Uterus (tissue), 4 donors: Measurements from ENCODE around the gene C16orf87. TPM values are rescaled to one million over a fixed set of nuclear protein-coding genes. Genes with fewer than 3 reads are reported as not detected.
A peak's percentile ranks its signal among the peaks of the same experiment; 100 is the strongest.
"Not testable (repeated sequence)": the region's sequence is repeated elsewhere in the genome, so short reads cannot be mapped to it uniquely, and the experiment has no call there.

Source experiments
- DNase-seq, 2 donors: peaks; one replicate each; pipeline ENCODE4 v3.0.0-alpha.2; 2019 to 2020
- H3K27ac ChIP-seq, 2 donors: fragments of 200-600 bp; sonication (generic); 1 replicate in 1 of 2; 2 replicates in 1 of 2; pipeline ENCODE4 v1.5.1; 2016 to 2018
- H3K27me3 ChIP-seq, 2 donors: fragments of 200-600 bp; sonication (generic); one replicate each; pipeline ENCODE4 v1.5.1; 2018 to 2019; ENCODE audit warnings: control low read depth in 1 of 2
- H3K36me3 ChIP-seq, 2 donors: fragments of 200-600 bp; sonication (generic); one replicate each; pipeline ENCODE4 v1.5.1; 2019; ENCODE audit warnings: control low read depth in 1 of 2
- H3K4me1 ChIP-seq, 2 donors: fragments of 200-600 bp; sonication (generic); one replicate each; pipeline ENCODE4 v1.5.1; 2018 to 2019; ENCODE audit warnings: control low read depth in 1 of 2
- H3K4me3 ChIP-seq, 2 donors: fragments of 200-600 bp; sonication (generic); 1 replicate in 1 of 2; 2 replicates in 1 of 2; pipeline ENCODE4 v1.5.1; 2018 to 2019; ENCODE audit warnings: mild to moderate bottlenecking in 1 of 2
- H3K9me3 ChIP-seq, 2 donors: fragments of 200-600 bp; sonication (generic); one replicate each; pipeline ENCODE4 v1.5.1; 2019; ENCODE audit warnings: control low read depth in 1 of 2
- POLR2A ChIP-seq, 2 donors: fragments of 450-650 bp; IDR thresholded peaks; one replicate each; pipeline ENCODE4 v1.6.1; 2016; ENCODE audit warnings: antibody characterized with exemption in 2 of 2, mild to moderate bottlenecking in 1 of 2, moderate library complexity in 1 of 2
- intact Hi-C: fragments of 100-400 bp; cut with DNase I; formaldehyde crosslinking; loops from one replicate; pipeline ENCODE4 v1.15.1; 2023; ENCODE audit warnings: low total_unique reads
- total RNA-seq, 4 donors: library from RNA; depleted of rRNA in 3 of 4; stranded (reverse); fragments of >200 nt in 3 of 4; gene quantifications; one replicate each; pipeline versions ENCODE4 v1.1.0 to v1.2.4, GENCODE V29; 2014 to 2023
- TF ChIP-seq, protein P1 (sequence below), 4 experiments: fragments of 200-600 bp in 2 of 4; fragments of 450-650 bp in 2 of 4; sonication (generic) in 2 of 4; IDR thresholded peaks; one replicate each; pipeline ENCODE4 v1.5.1; 2016 to 2019; ENCODE audit warnings: antibody characterized with exemption in 4 of 4, mild to moderate bottlenecking in 2 of 4, moderate library complexity in 1 of 4
- donor health status: DM: yes; HTN: yes; CAD: no.

The C16orf87 gene, protein sequence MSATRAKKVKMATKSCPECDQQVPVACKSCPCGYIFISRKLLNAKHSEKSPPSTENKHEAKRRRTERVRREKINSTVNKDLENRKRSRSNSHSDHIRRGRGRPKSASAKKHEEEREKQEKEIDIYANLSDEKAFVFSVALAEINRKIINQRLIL
- 10 to 100 TPM in 1 of 4 donors, 1 to 10 TPM in 2, under 1 TPM in 1; under 0.01 to 20.1 (median 5.5) TPM for total RNA-seq

GRCh38 chr16:46830902-46831647, at the start of gene C16orf87:
Gene C16orf87, minus strand, starts transcription at chr16:46831180. Its CDS starts 31 bp downstream, at chr16:46831149.
- Histone ChIP-seq H3K4me1 (peaks cover 0 to 13% of the 10 kb centered on the region in 2 donors), H3K27ac (peak within 1 kb of the TSS; percentile 90 to 93), H3K36me3 (no peaks in the 10 kb centered on the region), H3K4me3 (peak within 1 kb of the TSS; percentile 45 to 86), H3K9me3 (no peaks in the 10 kb centered on the region), H3K27me3 (no peaks in the 10 kb centered on the region)
- DNase-seq = peak; percentile 89 to 92
- peak; percentile 64 to 66 for TF ChIP-seq POLR2A (IDR thresholded peaks at IDR 0.05)
- TF ChIP-seq, protein P1, sequence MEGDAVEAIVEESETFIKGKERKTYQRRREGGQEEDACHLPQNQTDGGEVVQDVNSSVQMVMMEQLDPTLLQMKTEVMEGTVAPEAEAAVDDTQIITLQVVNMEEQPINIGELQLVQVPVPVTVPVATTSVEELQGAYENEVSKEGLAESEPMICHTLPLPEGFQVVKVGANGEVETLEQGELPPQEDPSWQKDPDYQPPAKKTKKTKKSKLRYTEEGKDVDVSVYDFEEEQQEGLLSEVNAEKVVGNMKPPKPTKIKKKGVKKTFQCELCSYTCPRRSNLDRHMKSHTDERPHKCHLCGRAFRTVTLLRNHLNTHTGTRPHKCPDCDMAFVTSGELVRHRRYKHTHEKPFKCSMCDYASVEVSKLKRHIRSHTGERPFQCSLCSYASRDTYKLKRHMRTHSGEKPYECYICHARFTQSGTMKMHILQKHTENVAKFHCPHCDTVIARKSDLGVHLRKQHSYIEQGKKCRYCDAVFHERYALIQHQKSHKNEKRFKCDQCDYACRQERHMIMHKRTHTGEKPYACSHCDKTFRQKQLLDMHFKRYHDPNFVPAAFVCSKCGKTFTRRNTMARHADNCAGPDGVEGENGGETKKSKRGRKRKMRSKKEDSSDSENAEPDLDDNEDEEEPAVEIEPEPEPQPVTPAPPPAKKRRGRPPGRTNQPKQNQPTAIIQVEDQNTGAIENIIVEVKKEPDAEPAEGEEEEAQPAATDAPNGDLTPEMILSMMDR (IDR thresholded peaks at IDR 0.05) = no peak
- intact Hi-C loops = no loop called here

- no peaks in the 10 kb centered on the region for H3K36me3 ChIP-seq
- H3K4me3 ChIP-seq = no peak overlapping the region
- no peak for DNase-seq
- H3K27me3 ChIP-seq = no peaks in the 10 kb centered on the region
- no peak overlapping the region for H3K27ac ChIP-seq
- TF ChIP-seq POLR2A (IDR thresholded peaks at IDR 0.05) = no peak
- TF ChIP-seq, protein P1 (IDR thresholded peaks at IDR 0.05) = no peak
- H3K9me3 ChIP-seq = no peaks in the 10 kb centered on the region
- intact Hi-C loops = no loop called here
- no peaks in the 10 kb centered on the region for H3K4me1 ChIP-seq
These were observed 44.3 kb upstream of the C16orf87 start for GRCh38 chr16:46875243-46875642.

DNA sequence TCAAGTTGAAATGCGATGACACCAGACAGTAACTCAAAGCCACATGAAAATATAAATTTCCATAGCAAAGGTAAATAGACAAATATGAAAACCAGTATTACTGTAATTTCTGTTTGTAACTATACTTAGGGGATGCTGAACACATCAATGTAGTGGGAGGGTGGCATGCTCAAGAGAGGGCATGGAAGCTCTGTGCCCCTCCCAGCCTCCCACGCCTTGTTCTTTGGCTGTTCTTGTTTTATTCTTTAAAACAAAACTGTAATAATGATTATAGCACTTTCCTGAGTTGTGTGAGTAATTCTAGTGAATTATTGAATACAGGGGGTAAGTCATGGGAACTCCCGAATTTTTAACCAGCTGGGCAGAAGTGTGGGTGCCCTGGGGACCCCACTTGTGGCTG, 42.2 kb upstream of the C16orf87 start:
- no peak for DNase-seq
- intact Hi-C loops = no loop called here
- TF ChIP-seq, protein P1 (IDR thresholded peaks at IDR 0.05) = no peak

GRCh38 chr16:46871597-46871996, 40.6 kb upstream of the C16orf87 start:
- TF ChIP-seq POLR2A (IDR thresholded peaks at IDR 0.05) = no peak
- TF ChIP-seq, protein P1 (IDR thresholded peaks at IDR 0.05) = no peak
- DNase-seq = no peak
- H3K36me3 ChIP-seq = no peaks in the 10 kb centered on the region
- intact Hi-C loops = no loop called here
- no peaks in the 10 kb centered on the region for H3K4me1 ChIP-seq
- H3K27me3 ChIP-seq = no peaks in the 10 kb centered on the region
- no peak overlapping the region for H3K4me3 ChIP-seq
- H3K9me3 ChIP-seq = no peaks in the 10 kb centered on the region
- H3K27ac ChIP-seq = no peak overlapping the region

More for the DNA sequence above, 42.2 kb upstream of the C16orf87 start:
- no peaks in the 10 kb centered on the region for H3K27me3 ChIP-seq
- no peak overlapping the region for H3K4me3 ChIP-seq
- no peaks in the 10 kb centered on the region for H3K36me3 ChIP-seq
- no peaks in the 10 kb centered on the region for H3K9me3 ChIP-seq
- H3K4me1 ChIP-seq = no peaks in the 10 kb centered on the region
- H3K27ac ChIP-seq = no peak overlapping the region

DNA sequence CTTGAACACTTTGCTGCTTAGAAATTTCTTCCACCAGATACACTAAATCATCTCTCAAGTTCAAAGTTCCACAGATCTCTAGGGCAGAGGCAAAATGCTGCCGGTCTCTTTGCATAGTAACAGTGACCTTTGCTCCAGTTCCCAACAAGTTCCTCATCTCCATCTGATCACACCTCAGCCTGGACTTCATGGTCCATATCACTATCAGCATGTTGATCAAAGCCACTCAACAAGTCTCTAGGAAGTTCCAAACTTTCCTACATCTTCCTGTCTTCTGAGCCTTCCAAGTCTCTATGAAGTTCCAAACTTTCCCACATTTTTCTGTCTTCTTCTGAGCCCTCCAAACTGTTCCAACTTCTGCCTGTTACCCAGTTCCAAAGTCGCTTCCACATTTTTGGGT, 37.9 kb upstream of the C16orf87 start:
- intact Hi-C loops = not testable (repeated sequence)

DNA sequence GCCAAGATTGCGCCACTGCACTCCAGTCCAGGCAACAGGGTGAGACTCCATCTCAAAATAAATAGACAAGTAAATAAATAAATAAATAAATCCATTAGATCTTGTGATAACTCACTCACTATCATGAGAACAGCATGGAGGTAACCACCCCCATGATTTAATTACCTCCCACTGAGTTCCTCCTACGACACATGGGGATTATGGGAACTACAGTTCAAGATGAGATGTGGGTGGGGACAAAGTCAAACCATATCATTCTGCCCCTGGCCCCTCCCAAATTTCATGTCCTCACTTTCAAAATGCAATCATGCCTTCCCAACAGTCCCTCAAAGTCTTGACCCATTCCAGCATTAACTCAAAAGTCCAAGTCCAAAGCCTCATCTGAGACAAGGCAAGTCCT, 36.5 kb upstream of the C16orf87 start:
- H3K4me3 ChIP-seq, H3K27me3 ChIP-seq, intact Hi-C loops, H3K36me3 ChIP-seq, H3K9me3 ChIP-seq, H3K27ac ChIP-seq, H3K4me1 ChIP-seq, DNase-seq: not testable (repeated sequence)

More for the DNA sequence above, 37.9 kb upstream of the C16orf87 start:
- H3K4me1 ChIP-seq, DNase-seq, H3K4me3 ChIP-seq, H3K36me3 ChIP-seq, H3K27me3 ChIP-seq, H3K9me3 ChIP-seq, H3K27ac ChIP-seq: not testable (repeated sequence)
